HG03378 (cell line): ENCODE data around the gene CD59.
"Not testable (repeated sequence)": the region's sequence is repeated elsewhere in the genome, so short reads cannot be mapped to it uniquely, and the experiment has no call there.

Source experiments
- ATAC-seq: cut with Tn5 transposase; IDR thresholded peaks from one replicate; pipeline ENCODE4 v1.9.1; 2021; ENCODE audit warnings: mild to moderate bottlenecking, moderate library complexity; ENCODE audit not compliant: unreplicated experiment

Gene CD59

DNA sequence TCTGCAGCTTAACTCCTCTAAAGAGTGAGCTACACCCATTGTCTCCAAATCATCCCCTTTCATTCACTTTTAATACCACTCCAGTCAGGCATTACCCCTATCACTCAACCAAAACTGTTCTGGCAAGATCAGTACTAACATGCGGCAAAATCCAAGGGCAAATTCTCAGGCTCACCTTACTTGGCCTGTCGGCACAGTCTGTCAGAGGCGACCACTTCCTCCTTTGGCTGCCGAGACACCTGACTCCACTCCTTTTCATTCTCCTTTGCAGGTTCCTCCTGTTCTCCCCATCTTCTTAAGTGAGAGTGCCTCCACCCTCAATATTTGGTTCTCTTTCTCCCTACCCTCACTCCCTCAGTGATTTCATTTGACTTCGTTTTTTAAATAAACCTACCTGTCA, 39.8 kb downstream of the CD59 start:
- ATAC-seq, result no peak

- no peak for ATAC-seq
These were observed 41.1 kb downstream of the CD59 start for GRCh38 chr11:33695051-33695566.

DNA sequence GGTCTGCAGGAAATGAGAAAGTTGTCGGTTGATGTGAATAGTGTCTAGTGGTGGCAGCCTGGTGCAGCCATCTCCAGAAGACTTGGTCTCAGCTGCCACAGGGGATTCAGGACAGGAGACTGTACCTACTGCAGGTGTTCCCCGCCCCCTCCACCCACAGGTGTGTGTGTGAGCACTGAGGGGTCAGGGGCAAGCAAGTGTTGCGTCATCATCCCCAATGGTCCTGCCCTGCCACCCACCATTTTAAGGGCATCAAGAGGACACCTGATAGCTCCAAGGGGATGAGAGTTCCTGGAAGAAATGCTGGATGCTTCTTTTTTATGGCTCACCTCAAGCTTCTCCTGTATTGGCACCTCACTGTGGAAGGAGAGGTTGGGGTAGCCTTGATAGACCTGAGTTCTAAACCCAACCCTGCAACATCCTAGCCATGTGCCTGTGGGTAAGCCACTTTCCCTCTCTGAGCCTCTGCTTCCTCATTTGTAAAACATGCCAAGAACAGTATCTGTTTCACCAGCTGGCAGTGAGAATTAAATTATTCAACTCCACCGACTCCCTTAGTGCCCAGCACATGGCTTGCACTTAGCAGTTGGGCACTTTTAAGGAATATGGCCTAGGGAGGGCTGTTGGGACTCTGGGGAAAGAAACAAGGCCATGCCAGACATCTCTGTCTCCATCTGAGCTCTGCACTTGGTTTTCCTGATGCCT, 41.7 kb downstream of the CD59 start:
- ATAC-seq, result no peak

GRCh38 chr11:33692541-33692940, 43.7 kb downstream of the CD59 start:
- ATAC-seq, result no peak

DNA sequence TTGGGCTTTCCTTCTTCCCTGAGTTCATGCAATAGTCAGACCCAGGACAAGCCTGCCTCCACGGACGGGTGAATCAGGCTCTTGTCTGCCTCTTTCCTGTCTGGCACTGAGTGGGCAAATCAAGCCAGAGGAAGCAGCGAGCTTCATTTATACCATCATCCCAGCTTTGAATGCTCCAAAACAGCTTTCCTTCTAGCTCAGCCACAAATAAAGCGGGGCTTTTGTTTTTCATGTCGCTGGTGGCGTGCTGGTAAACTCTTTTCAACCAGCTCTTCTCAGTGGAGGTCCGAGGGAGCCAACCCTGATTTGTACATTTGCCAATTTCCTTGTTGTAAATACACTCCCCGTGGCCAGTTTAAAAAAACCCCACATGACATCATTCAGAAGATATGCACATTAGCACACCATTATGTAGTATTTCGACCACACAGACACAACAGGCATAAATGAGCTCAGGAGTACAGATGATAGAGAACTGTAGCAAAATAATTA, 44.2 kb downstream of the CD59 start:
- no peak for ATAC-seq

DNA sequence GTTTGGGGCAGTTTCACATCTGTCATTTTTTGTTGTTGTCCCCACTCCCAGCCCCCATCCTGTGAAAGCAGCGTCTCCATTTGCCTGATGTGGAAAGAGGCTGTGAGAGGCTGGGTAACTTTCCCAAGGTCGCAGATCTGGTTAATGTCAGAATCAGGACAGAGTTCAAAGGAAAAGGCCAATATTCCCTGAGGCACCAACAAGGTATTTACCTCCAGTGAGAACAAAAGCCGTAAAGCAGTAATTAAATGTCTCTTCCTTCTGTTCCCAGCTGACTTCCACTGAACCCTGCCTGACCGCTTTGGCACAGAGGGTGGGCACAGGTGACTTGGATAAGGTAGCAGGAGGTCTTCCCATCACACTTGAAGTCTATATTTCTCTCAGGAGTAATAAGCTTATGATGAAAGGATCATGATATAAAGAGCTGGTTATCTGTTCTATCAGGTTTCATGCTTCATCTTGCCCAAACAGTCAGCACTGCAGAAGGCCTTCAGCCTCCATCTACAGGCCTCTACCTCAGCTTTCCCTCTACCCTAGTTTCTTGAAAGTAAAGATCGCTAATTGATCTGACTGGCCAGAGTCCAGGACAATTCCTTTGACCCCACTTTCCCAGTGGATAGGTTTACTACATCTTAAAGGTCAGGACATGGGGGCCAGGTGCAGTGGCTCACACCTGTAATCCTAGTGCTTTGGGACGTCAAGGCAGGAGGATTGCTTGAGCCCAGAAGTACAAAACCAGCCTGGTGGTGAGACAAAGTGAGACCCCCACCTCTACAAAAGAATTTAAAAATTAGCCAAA, 45.0 kb downstream of the CD59 start:
- no peak for ATAC-seq

DNA sequence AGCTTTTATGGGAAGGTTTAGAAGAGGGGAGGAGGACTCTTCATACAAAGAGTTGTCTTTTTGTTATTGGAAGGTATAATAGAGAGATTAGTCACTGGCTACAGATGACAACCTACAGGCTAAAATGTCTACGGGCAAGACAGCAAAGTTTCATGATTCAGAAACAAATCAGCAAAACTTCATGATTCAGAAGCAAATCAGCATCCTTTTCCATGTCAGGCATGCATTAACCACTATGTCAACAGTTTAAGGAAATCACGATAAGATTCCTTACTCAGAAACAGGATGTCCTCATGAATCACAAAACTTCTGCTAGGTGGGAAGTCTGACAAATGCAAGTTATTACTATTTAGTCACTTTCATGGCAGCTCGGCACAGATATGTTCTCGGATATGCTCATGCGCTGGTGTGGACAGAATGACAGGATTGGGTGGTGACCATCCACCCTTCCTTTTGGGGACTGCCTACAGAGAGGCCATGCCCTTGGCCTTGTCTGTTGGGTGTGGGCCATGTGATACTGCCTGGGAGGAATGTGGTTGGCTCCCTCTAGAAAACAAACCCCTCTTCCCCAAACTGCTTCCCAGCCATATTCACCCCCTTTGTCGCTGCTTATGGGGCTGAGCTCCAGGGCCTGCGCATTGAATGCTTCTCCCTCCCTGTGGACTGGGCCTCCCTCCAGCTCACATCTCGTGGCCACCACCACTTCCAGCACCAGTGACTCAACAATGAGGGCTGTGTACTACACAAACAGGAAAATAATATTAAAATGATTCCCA, 45.7 kb downstream of the CD59 start:
- no peak for ATAC-seq

DNA sequence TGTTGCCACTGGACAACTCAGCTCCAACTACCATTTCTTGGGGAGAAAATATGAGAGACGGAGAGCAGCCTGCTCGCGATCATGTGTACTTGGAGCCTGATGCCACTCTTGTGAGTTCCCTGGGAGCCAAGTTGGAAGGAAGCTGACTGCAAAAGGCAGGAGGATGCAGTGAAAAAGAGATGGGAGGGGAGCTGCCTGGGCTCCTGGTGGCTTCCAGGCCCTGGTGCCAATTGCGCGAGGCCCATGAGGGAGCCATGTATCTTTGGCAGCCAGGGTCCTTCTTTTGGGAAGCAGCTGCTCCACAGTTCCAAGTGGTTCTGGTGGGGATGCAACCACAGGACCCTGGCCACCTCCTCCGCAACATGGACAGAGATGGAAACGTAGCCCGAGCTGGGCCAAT, 46.7 kb downstream of the CD59 start:
- no peak for ATAC-seq

DNA sequence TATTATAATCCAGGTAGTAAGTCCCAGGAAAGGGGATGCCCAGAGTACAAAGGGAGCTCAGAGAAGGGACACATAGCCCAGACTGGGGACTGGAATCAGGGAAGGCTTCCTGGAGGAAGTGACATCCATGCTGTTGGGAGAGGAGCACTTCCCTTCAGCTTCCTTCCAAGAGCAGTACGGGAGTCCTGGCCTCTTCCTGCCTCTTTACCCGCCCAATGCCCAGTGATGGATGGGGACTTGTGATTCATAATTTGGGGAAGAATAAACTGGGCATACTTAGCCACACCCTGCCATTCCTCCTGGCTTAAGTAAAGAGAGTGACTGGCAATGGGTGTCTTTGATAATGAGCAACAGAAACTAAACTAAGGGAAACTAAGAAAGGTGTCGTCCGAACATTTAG, 47.1 kb downstream of the CD59 start:
- no peak for ATAC-seq

GRCh38 chr11:33687733-33688479, 48.3 kb downstream of the CD59 start:
- no peak for ATAC-seq

GRCh38 chr11:33685082-33685481, 51.1 kb downstream of the CD59 start:
- ATAC-seq, result no peak

- ATAC-seq, result no peak
These were observed 52.1 kb downstream of the CD59 start for GRCh38 chr11:33684003-33684706.

- no peak for ATAC-seq
These were observed 53.8 kb downstream of the CD59 start for GRCh38 chr11:33682446-33682845.

- ATAC-seq, result no peak
These were observed 54.2 kb downstream of the CD59 start for GRCh38 chr11:33682019-33682418.

DNA sequence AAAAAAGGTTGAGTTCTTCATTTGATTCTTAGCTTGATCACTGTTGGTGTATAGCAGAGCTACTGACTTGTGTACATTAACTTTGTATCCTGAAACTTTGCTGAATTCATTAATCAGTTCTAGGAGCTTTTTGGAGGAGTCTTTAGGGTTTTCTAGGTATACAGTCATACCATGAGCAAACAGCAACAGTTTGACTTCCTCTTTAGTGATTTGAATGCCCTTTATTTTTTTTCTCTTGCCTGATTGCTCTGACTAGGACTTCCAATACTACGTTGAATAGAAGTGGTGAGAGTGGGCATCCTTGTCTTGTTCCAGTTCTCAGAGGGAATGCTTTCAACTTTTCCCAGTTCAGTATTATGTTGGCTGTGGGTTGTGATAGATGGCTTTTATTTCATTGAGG, 57.6 kb downstream of the CD59 start:
- ATAC-seq, result not testable (repeated sequence)

DNA sequence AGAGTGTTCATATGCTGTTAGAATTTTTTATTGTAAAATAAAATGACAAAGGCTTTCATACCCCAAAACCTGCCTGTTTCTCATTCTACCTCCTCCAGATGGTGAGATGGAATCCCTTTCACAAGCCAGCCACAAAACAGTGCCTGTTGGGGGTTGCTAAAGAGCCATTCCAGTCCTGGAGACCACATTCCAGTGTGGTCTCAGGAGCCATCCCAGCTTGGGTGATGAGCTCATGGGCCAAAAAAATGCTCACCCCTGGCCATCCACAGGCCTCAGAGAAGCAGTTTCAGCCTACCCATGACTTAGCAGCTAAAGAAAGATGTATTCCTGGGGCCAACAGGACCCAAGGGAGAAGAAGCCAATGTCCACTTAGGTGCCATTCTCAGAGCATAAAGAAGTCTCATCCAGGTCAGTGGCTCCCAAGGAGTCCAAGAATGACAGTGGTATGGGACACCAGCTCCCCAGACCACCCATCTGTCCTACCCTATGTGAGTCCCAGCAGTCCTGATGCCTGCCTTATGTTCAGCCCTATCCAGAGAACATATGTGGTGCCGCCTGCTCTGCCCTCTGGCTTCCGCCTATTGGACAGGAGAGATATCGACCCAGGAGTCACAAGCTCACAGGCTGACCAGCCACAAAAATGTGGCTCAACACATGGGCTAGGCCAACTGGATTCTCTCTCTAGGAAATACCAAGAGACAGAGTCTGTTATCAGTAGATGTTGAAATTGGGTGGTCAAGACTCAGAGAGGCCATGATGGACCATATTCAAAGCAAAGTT, 62.0 kb downstream of the CD59 start:
- ATAC-seq, result no peak

GRCh38 chr11:33672273-33672672, 64.0 kb downstream of the CD59 start:
- no peak for ATAC-seq

DNA sequence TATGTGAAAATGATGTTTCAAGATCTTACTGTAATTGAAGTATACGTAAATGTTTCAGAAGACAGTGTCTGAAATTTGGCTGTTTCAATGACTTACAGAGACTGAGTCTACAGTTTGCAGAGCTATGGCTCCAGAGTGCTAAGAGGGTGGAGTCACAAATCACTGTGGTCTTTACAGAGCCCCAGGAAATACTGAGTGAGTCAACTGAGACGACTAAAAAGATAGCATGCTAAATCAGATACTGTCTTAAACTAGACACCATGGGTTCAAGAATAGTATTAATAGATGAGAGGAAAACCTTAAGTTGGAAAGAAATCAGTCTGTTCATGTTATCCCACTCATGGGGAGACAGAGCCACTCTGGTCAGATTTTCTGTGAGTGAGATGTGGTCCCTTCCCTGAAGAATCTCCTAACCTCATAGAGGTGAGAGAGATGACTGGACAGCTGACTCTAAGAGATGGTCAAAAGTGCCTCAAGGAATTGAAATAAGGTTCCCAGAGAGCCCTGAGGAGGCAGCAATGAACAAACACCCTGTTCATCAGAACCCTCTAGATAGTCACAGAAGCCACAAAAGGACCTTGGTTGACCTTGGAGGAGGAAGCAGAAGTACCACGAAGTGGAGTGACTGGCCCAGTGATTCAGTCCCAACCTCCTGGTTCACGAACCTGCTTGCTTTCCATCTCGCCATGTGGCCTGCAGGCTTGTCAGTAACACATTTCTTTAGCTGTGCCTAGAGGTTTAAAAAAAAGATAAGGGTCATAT, 65.8 kb downstream of the CD59 start:
- no peak for ATAC-seq
